GM15510 (cell line): Measurements from ENCODE around the gene OSBPL2.

Experiments
- POLR2A ChIP-seq: IDR thresholded peaks from 3 replicates; pipeline ENCODE4 v1.6.1; 2011; ENCODE audit warnings: borderline replicate concordance; ENCODE audit not compliant: insufficient read length; ENCODE audit errors: extremely low read depth

Gene OSBPL2

DNA sequence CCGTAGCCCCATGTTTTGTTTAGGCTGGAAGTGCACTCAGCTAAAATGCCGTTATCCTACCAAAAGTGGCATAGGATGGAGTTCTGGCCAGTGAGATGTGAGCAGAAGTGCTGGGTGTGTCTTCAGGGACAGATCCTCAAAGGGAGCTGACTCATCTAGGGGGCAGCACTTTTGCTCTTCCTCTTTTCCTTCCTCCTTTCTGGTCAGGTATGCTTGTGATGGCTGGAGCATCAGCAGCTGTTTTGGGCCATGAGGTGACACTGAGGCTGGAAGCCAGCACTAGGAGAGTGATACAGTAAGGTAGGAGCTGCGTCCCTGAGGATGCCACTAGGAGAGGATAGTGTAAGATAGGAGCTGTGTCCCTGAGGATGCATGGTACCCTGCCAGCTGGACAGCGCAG lies 4.6 kb upstream of the OSBPL2 start:
- TF ChIP-seq POLR2A, result no peak

DNA sequence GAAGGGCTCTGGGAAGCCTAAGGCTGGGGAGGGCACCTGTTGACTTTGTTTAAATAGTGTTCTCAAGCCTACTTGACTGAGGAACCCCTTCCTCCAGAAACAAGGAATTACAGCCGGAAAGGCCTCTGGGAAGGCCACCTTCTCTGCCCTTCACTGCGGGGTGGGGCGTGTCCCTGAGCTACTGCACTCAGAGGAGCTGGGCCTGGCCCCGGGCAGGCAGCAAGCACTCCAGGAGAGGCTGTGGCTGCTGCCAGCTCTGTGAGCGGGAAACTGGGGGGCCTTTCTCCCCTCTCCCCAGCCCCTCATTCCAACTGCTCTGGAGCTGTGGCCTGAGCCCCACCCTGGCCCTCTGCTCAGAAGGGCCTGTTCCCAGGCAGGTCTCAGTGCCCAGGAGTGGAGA lies 4.0 kb upstream of the OSBPL2 start:
- no peak for TF ChIP-seq POLR2A

DNA sequence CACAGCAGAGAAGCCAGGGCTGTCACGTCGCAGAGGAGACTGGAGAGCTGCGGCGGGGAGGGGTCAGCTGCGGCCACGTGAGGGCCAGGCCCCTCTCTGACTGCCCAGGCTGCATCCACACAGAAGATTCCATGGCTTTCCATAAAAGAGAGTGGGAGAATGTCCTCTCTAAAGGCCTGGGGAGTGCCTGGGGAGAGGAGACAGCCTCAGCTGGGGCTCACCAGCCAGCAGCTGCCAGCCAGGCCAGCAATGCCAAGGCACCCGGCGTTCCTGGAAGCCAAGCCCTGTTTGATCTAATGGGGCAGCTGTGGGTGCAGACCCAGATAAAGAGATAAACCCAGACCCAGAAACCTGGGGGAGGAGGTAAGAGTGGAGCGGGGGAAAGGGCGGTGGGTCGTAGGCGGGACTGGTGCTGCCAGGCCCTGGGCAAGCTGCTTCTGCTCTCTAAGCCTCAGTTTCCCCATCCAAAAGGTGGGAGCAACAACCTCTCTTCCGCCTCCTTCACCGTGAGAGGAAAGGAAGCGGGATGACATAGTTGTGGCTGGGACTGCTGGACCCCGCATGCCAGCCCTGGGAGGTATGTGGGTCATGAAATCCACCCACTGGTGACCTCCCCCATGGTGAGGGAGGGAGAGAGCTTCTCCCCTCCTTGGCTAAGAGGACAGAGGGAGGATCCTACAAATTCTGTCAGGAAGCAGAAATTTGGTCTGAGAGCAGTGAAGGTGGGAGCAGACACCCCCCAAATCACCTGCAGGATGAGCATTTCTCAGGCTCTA lies 3.1 kb upstream of the OSBPL2 start:
- no peak for TF ChIP-seq POLR2A

DNA sequence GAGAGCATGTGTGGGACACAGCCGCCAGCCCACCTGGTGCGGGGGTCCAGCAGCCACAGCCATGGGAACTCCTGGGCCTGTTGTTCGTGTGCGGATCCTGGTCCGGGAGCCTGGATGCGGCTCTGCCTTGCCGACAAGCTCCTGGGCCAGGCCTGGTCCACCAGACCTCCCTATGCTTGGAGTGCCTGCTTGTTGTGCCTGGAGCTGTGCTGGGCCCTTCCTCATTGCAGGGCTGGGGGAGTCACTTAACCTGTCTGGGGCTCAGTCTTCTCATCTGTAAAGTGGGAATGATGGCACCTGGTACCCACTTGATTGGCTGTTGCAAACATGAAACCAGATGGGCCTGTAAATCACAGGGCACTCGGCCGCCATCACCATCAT lies 2.6 kb upstream of the OSBPL2 start:
- no peak for TF ChIP-seq POLR2A

DNA sequence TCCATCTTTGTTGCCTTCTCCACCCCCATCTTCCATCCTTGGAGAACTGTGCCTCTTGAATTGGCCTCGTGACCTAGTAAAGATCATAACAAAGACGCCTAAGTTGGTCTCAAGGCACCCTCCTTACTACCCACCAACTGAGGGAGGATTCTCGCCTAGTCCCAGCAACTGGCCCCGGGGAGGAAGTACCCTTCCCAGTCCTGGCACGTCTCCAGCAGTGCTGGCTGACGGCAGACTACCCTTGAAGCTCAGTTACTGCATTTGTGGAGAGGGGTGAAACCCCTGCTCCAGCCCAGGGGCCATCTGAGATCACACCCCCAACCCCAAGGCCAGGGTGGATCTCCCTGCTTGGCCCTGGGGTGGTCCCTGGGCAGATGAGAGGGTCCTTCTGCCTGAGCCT lies 2.1 kb upstream of the OSBPL2 start:
- TF ChIP-seq POLR2A, result no peak

DNA sequence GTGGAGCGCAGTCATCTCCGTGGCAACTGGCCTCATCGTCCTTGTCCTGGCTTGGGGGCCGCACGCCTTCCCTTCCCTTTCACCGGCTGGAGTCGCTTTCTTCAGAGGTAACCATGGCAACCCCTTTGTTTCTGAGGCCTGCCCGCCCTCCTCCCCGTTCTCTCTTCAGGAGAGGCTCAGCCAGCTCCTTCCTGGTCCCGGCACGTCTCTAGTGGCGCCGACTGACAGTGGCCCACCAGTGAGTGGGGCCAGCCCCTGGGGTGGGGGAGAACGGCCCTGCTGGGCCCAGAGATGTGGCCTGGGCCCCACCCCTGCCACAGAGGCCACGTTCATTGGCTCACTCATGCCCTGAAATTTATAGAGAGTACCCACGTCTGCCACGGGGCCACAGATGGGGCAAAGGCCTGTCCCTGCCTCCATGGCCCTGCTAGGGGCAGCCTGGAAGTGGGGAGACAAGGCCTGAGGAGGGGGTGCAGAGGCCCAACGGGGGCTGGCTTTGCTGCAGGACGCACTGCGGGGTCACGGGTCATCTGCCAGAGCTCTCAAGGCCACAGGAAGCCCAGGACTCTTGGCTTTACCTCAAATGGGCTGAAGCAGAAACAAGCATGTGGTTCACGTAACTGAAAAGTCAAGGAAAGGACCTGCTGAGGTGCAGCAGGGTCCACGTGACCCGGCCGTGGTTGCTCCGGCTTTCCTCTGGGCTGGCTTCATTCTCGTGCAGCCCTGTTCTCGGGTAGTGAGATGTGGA lies 1.4 kb upstream of the OSBPL2 start:
- TF ChIP-seq POLR2A, result no peak

DNA sequence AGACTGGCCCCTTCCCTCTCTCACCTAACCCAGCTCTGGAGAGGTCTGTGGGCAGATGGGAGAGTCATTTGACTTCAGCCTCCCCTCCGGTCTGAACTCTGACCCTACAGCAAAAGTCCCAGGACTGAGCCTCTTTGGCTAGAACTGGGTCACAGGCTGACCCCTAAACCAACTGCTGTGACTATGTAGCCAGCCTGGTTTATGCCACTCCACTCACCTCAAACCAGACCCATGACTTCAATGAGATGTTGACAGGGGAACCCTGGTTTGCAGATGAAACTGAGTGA lies 864 bp upstream of the OSBPL2 start:
- TF ChIP-seq POLR2A, result no peak

DNA sequence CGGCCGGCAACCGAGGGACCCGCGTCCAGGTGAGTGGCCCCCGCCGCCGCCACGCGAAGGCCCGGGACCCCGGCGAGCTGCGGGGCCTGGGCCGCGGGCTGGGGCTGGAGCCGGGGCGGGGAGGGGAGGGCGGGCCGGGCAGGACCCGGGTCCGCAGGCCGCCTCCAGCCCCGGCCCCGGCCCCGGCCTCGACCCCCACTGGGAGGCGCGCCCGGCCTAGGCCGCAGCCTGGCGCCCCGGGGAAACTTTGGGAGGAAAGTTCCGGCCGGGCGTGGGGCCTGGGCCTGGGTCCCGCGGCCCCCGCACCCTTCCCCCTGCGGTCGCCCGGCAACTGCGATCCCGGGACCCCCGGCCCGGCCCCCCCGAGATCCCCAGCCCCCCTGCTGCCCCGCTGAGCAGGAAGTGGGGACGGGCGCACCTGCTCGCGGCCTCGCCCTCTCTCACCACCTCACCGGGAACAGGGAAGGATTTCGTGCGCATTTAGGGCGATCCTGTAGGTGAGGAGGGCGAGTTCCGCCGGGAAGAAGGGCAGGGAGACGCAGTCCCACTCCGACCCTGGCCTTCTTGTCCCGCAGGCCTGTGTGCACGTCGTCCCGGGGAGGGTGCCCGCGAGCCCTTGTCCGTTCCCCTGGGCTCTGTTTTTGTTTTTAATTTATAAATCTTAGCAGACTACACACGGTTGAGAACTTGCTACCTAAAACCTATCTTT lies 402 bp downstream of the OSBPL2 start:
- no peak for TF ChIP-seq POLR2A

DNA sequence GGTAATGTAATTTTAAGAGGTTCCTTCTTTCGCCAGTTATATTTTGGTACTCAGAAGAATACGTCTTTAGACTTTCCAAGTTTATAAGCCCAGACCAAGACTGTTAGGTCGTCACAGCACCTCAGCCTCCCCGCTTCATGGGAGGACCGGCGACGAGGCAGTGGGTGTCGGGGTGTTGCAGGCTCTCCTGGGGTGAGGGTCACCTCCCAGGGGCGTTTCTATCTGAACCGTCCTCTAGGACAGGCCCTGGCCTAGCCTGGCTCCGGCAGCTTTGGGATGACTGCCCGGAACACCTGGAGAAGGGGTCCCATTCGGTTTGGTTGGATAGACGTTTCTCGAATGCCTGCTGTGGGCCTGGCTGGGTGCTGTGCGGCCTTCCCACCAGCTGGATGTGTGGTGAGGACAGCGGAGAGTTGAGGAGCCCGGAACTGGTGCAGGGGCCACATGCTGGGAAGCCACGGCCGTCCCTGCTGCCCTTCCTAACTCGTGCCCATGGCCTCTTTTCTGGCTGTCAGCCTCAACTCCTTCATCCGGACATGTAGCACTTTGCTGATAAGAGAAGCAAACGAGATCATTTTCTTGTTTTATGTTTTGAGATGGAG lies 1.1 kb downstream of the OSBPL2 start:
- TF ChIP-seq POLR2A, result no peak

DNA sequence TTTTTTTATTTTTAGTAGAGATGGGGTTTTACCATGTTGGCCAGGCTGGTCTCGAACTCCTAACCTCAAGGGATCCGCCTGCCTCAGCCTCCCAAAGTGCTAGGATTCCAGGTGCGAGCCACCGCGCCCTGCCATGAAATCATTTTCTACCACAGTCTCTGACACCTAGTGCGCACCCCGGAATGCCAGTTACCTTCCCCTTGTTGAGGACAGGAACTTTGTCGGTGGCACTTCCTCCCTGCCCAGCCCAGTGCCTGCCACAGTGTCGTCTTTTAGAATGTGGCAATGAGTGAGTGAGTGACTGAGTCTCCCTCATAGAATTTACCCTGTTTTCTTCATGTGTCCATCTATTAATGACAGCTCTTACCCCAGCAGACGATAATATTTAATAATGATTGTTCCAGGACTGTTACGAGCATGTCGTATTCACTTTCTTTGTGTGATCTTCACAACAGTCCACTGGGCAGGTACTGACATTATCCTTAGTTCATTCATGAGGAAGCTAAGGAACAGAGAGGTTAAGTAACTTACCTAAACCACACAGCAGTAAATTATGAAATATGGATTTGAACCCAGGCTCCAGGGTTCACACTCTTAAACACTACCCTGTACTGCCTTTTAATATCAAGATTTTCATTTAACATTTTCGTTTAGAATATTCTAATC lies 1.8 kb downstream of the OSBPL2 start:
- no peak for TF ChIP-seq POLR2A

DNA sequence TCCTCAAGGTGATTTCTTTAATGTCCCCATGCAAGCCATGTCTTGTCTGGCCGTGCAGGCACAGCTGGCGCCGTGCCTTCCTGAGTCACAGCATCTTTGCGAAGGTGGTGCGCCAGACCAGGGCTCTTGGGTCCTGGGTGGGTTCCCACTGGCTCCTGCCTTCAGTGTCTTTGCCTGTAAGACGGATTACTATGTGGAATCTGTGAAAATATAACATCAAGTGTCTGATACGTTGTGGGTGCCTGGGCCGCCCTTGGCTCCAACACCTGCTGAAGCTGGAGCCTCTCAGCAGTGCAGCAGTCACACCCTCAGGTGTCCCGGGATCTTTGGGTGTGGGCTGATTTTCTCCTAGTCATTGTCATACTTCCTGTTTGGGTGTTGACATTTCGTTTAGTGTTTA lies 3.2 kb downstream of the OSBPL2 start:
- TF ChIP-seq POLR2A, result no peak

DNA sequence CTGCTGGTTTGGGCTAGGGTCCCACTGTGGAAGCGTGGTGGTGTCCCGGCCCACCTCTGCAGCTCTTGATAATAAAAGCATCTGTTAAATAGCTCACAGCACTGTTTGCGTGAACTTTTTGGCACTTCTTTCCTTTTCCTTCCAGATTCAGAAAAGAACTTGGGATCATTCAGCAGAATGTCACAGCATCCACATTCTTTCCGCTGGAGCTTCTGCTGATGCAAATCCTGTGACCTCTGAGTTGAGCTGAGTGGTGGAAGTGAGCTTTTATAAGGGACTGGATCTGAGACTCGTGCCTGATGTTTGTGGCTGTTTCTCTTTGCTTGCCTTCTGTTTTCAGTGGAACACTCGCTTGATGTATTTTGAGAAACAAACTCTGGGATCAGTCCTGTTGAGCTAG lies 3.9 kb downstream of the OSBPL2 start:
- no peak for TF ChIP-seq POLR2A

DNA sequence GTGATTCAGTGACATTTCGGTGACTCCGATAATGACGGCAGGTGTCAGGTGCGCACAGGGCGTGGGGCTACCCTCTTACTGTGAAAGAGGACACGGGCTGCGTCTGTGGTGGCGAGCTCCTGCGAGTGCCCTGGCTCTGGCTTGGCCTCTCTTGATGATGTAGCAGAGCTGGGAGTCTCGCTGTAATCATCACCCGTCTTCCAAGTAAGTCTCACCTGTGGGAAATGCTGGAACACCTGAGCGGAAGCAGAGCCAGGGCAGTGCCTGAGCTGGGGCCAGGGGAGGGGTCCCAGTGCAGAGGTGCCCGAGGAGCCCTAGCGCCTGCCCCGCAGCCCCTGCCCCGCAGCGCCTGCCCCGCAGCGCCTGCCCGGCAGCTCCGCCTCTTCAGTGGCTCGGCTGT lies 4.8 kb downstream of the OSBPL2 start:
- no peak for TF ChIP-seq POLR2A

DNA sequence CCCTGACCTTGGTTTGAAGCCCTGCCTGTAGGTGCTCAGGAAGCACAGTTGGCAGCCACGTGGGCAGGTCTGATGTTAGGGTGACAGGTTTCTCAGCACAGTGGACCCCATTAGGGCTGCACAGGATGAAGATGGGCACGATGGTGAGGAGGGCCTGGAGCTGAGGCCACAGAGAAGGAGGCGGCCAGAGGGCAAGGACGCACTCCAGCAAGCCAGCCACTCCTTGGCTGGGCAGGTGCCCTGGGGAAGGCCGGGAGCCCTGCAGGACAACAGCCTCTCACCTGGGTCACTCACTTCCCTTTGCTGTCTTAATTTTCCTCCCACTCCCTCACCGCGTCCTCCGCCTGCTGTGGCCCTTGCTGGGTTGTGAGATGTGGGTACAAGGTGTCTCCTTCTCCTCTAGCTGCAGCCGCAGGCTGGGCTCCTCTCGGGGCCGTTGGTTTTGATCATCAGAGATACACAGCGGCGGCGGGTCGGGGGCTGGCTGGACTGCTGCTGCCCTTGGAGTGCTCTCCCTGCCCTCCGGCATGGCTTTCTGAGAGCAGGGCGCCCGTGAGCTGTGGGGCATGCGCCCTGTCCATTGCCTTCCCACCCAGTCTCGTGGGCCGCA lies 5.7 kb downstream of the OSBPL2 start:
- TF ChIP-seq POLR2A, result no peak
